Activated naive CD4-positive, alpha-beta T cell treated with anti-CD3 and anti-CD28 coated beads, Interleukin-2, amount 50 U/mL, for 72 hours (primary cell): ENCODE data around the gene CAMK4. TPM values are rescaled to one million over a fixed set of nuclear protein-coding genes. Genes with fewer than 3 reads are reported as not detected.

Experiments used
- ATAC-seq, 2 donors: fragments of 150-1000 bp; cut with Tn5 transposase; 2 replicates each; pipeline ENCODE4 v1.10.0; 2021; ENCODE audit warnings: mild to moderate bottlenecking in 2 of 2, moderate library complexity in 2 of 2
- DNase-seq, 2 donors: peaks; one replicate each; pipeline ENCODE4 v3.0.0; 2021 to 2022; ENCODE audit warnings: low spot score in 2 of 2
- H3K27ac Mint-ChIP-seq, 2 donors: one replicate each; pipeline ENCODE4 v1.8.0; 2022; ENCODE audit warnings: mild to moderate bottlenecking in 2 of 2, mixed read lengths in 2 of 2
- H3K36me3 Mint-ChIP-seq, 2 donors: one replicate each; pipeline ENCODE4 v1.8.0; 2022; ENCODE audit warnings: mixed read lengths in 2 of 2
- H3K9me3 Mint-ChIP-seq, 2 donors: one replicate each; pipeline ENCODE4 v1.8.0; 2022; ENCODE audit warnings: mixed read lengths in 2 of 2
- total RNA-seq, 2 donors: library from RNA; stranded (reverse); gene quantifications; one replicate each; pipeline ENCODE4 v1.2.3, GENCODE V29; 2022

The CAMK4 gene
- total RNA-seq, 2 donors from 2014 or later: 39.0 to 51.3 TPM

- Mint-ChIP-seq H3K9me3 (no peaks in the 10 kb centered on the region), H3K27ac (no peak overlapping the region), H3K36me3 (peaks cover 8 to 30% of the 10 kb centered on the region in 2 donors)
- DNase-seq: no peak
- ATAC-seq: no peak
These were observed 148.6 kb downstream of the CAMK4 start for GRCh38 chr5:111372799-111373198.

GRCh38 chr5:111374380-111374779 is 150.2 kb downstream of the CAMK4 start:
- no peak for ATAC-seq
- no peaks in the 10 kb centered on the region for H3K9me3 Mint-ChIP-seq
- H3K27ac Mint-ChIP-seq: no peak overlapping the region
- no peak for DNase-seq
- peaks cover 8 to 30% of the 10 kb centered on the region in 2 donors for H3K36me3 Mint-ChIP-seq

GRCh38 chr5:111375645-111376044 is 151.5 kb downstream of the CAMK4 start:
- ATAC-seq (no peak), DNase-seq (no peak)
- Mint-ChIP-seq H3K36me3 (peaks cover 8 to 34% of the 10 kb centered on the region in 2 donors), H3K27ac (peak overlapping the region in 1 of 2 donors; percentile 28), H3K9me3 (no peaks in the 10 kb centered on the region)

- no peak for ATAC-seq
- no peaks in the 10 kb centered on the region for H3K9me3 Mint-ChIP-seq
- H3K27ac Mint-ChIP-seq: no peak overlapping the region
- no peak for DNase-seq
- peaks cover 8 to 36% of the 10 kb centered on the region in 2 donors for H3K36me3 Mint-ChIP-seq
These were observed 153.1 kb downstream of the CAMK4 start for GRCh38 chr5:111377306-111377705.

GRCh38 chr5:111379391-111379816 is 155.2 kb downstream of the CAMK4 start:
- Mint-ChIP-seq H3K36me3 (peaks cover 3 to 37% of the 10 kb centered on the region in 2 donors), H3K9me3 (no peaks in the 10 kb centered on the region), H3K27ac (no peak overlapping the region)
- no peak for ATAC-seq
- no peak for DNase-seq

- Mint-ChIP-seq H3K27ac (no peak overlapping the region), H3K36me3 (peaks cover 0 to 31% of the 10 kb centered on the region in 2 donors), H3K9me3 (no peaks in the 10 kb centered on the region)
- no peak for ATAC-seq
- no peak for DNase-seq
These were observed 159.2 kb downstream of the CAMK4 start for GRCh38 chr5:111383288-111383970.

GRCh38 chr5:111384220-111384619 is 160.0 kb downstream of the CAMK4 start:
- no peak for DNase-seq
- Mint-ChIP-seq H3K27ac (no peak overlapping the region), H3K9me3 (peaks cover 0 to 7% of the 10 kb centered on the region in 2 donors), H3K36me3 (peaks cover 0 to 39% of the 10 kb centered on the region in 2 donors)
- no peak for ATAC-seq

- Mint-ChIP-seq H3K9me3 (peaks cover 0 to 7% of the 10 kb centered on the region in 2 donors), H3K27ac (no peak overlapping the region), H3K36me3 (peaks cover 0 to 45% of the 10 kb centered on the region in 2 donors)
- ATAC-seq: no peak
- DNase-seq: no peak
These were observed 160.9 kb downstream of the CAMK4 start for GRCh38 chr5:111385051-111385450.

GRCh38 chr5:111385970-111386831 is 162.0 kb downstream of the CAMK4 start:
- DNase-seq (no peak), ATAC-seq (no peak)
- Mint-ChIP-seq H3K27ac (peak overlapping the region in 1 of 2 donors; percentile 6), H3K9me3 (peaks cover 0 to 14% of the 10 kb centered on the region in 2 donors), H3K36me3 (peaks cover 9 to 47% of the 10 kb centered on the region in 2 donors)

- H3K27ac Mint-ChIP-seq: no peak overlapping the region
- DNase-seq: no peak
- H3K36me3 Mint-ChIP-seq: peaks cover 12 to 44% of the 10 kb centered on the region in 2 donors
- ATAC-seq: no peak
- H3K9me3 Mint-ChIP-seq: peaks cover 0 to 14% of the 10 kb centered on the region in 2 donors
These were observed 162.6 kb downstream of the CAMK4 start for GRCh38 chr5:111386832-111387162.

GRCh38 chr5:111387361-111387760 is 163.2 kb downstream of the CAMK4 start:
- peaks cover 12 to 38% of the 10 kb centered on the region in 2 donors for H3K36me3 Mint-ChIP-seq

GRCh38 chr5:111389390-111390082 is 165.4 kb downstream of the CAMK4 start:
- H3K27ac Mint-ChIP-seq: peak overlapping the region in 1 of 2 donors; percentile 32
- H3K9me3 Mint-ChIP-seq: peaks cover 0 to 19% of the 10 kb centered on the region in 2 donors
- peaks cover 12 to 45% of the 10 kb centered on the region in 2 donors for H3K36me3 Mint-ChIP-seq
- ATAC-seq (peak; percentile 56 to 95), DNase-seq (no peak)

More at GRCh38 chr5:111387361-111387760, 163.2 kb downstream of the CAMK4 start:
- Mint-ChIP-seq H3K27ac (no peak overlapping the region), H3K9me3 (peaks cover 0 to 19% of the 10 kb centered on the region in 2 donors)
- DNase-seq: no peak
- no peak for ATAC-seq

GRCh38 chr5:111392181-111392580 is 168.0 kb downstream of the CAMK4 start:
- Mint-ChIP-seq H3K36me3 (peaks cover 12 to 38% of the 10 kb centered on the region in 2 donors), H3K27ac (no peak overlapping the region), H3K9me3 (peaks cover 0 to 19% of the 10 kb centered on the region in 2 donors)
- ATAC-seq: no peak
- no peak for DNase-seq

- Mint-ChIP-seq H3K36me3 (peaks cover 24 to 32% of the 10 kb centered on the region in 2 donors), H3K27ac (no peak overlapping the region), H3K9me3 (peaks cover 0 to 11% of the 10 kb centered on the region in 2 donors)
- ATAC-seq (no peak), DNase-seq (no peak)
These were observed 170.4 kb downstream of the CAMK4 start for GRCh38 chr5:111394586-111394985.

- Mint-ChIP-seq H3K36me3 (peaks cover 30 to 45% of the 10 kb centered on the region in 2 donors), H3K9me3 (no peaks in the 10 kb centered on the region), H3K27ac (peak overlapping the region in 1 of 2 donors; percentile 32)
- DNase-seq (no peak), ATAC-seq (peak; percentile 87 to 88)
These were observed 173.8 kb downstream of the CAMK4 start for GRCh38 chr5:111398013-111398412.

- ATAC-seq: peak in 1 of 2 donors; percentile 51
These were observed 174.9 kb downstream of the CAMK4 start for GRCh38 chr5:111399113-111399512.

GRCh38 chr5:111401906-111402305 is 177.7 kb downstream of the CAMK4 start:
- Mint-ChIP-seq H3K9me3 (peaks cover 3 to 8% of the 10 kb centered on the region in 2 donors), H3K36me3 (peaks cover 38 to 71% of the 10 kb centered on the region in 2 donors), H3K27ac (no peak overlapping the region)
- DNase-seq (no peak), ATAC-seq (no peak)

More at GRCh38 chr5:111399113-111399512, 174.9 kb downstream of the CAMK4 start:
- H3K27ac Mint-ChIP-seq: peak overlapping the region; percentile 32 to 68
- H3K9me3 Mint-ChIP-seq: no peaks in the 10 kb centered on the region
- H3K36me3 Mint-ChIP-seq: peaks cover 30 to 49% of the 10 kb centered on the region in 2 donors
- DNase-seq: no peak
